K562 (cell line): Measurements from ENCODE around the gene ROBO2. TPM values are rescaled to one million over a fixed set of nuclear protein-coding genes. Genes with fewer than 3 reads are reported as not detected.

Experiments
- ATAC-seq: fragments of 200-7000 bp; cut with Tn5 transposase; 3 replicates; pipeline ENCODE4 v1.9.1; 2020; ENCODE audit warnings: moderate library complexity
- BruUV-seq: library from RNA; stranded (reverse); fragments of 400-500 nt; replicated peaks from 2 replicates; lab custom pipeline; 2021; lab: Mats Ljungman, UMichigan
- CTCF ChIA-PET: fragments of 300-600 bp; formaldehyde crosslinking; extraction: SDS; loops from one replicate; lab custom pipeline; 2021; ENCODE audit warnings: low intra/inter-chr PET ratio; lab: Yijun Ruan, JAX
- POLR2A ChIA-PET: fragments of 300-600, 350-650 bp; sonication (Branson Sonifier 250); formaldehyde crosslinking; extraction: SDS; loops from one replicate; lab custom pipeline; 2021; ENCODE audit warnings: antibody characterized with exemption, inconsistent platforms; lab: Yijun Ruan, JAX
- DNase-seq, 4 experiments: peaks; one replicate each; pipeline versions ENCODE4 v3.0.0 to v3.0.0-alpha.2; 2011 to 2018; ENCODE audit warnings: low spot score in 3 of 4, mixed read lengths in 3 of 4; ENCODE audit errors: extremely low read depth in 1 of 4
- FAIRE-seq: peaks from 2 replicates; lab custom pipeline; 2011; peaks lifted over from hg19 to GRCh38; lab: Jason Lieb, UNC
- H2AFZ ChIP-seq: 2 replicates; pipeline ENCODE4 v1.6.0; 2011; ENCODE audit warnings: low read depth, low read length, control low read depth, inconsistent platforms
- H3K27ac ChIP-seq: fragments of 200-600 bp; 3 replicates; pipeline ENCODE4 v1.8.0; 2011; ENCODE audit warnings: low read depth, mild to moderate bottlenecking, control low read depth, inconsistent platforms, low read length, moderate library complexity, mixed read lengths; ENCODE audit errors: extremely low read depth
- H3K27me3 ChIP-seq, 2 experiments: fragments of 300-600 bp in 1 of 2; 2 replicates in 1 of 2; 3 replicates in 1 of 2; pipeline versions ENCODE4 v1.6.0 to v1.8.0; 2011; ENCODE audit warnings: inconsistent platforms in 2 of 2, low read length in 2 of 2, mild to moderate bottlenecking in 1 of 2, mixed read lengths in 1 of 2, moderate library complexity in 1 of 2; ENCODE audit not compliant: control insufficient read depth in 2 of 2, insufficient read depth in 2 of 2
- H3K36me3 ChIP-seq: fragments of 300-600 bp; 3 replicates; pipeline ENCODE4 v1.8.0; 2011; ENCODE audit warnings: mild to moderate bottlenecking, low read length, inconsistent platforms; ENCODE audit not compliant: control insufficient read depth, insufficient read depth
- H3K4me1 ChIP-seq, 2 experiments: fragments of 200-600 bp in 1 of 2; replicated peaks in 1 of 2; 2 replicates in 1 of 2; 3 replicates in 1 of 2; pipeline versions ENCODE4 v1.5.1 to v1.8.0; 2011; ENCODE audit warnings: inconsistent platforms in 2 of 2, low read length in 2 of 2, mild to moderate bottlenecking in 1 of 2, mixed read lengths in 1 of 2, moderate library complexity in 1 of 2; ENCODE audit not compliant: control insufficient read depth in 2 of 2, insufficient read depth in 2 of 2
- H3K4me2 ChIP-seq: 2 replicates; pipeline ENCODE4 v1.6.1; 2011; ENCODE audit warnings: low read length, control low read depth, inconsistent platforms, mixed read lengths; ENCODE audit not compliant: insufficient read depth
- H3K4me3 ChIP-seq: fragments of 200-600 bp; sonication (generic), shearing (Covaris generic); 2 replicates; pipeline ENCODE4 v1.5.1; 2016; ENCODE audit warnings: control low read depth, inconsistent platforms
- H3K79me2 ChIP-seq: fragments of 200-600 bp; 3 replicates; pipeline ENCODE4 v1.8.0; 2011; ENCODE audit warnings: low read length, inconsistent platforms; ENCODE audit not compliant: control insufficient read depth, insufficient read depth
- H3K9ac ChIP-seq, 2 experiments: 2 replicates each; pipeline versions ENCODE4 v1.6.0 to v1.6.1; 2011; ENCODE audit warnings: low read depth in 2 of 2, low read length in 2 of 2, control low read depth in 1 of 2, inconsistent platforms in 1 of 2, mild to moderate bottlenecking in 1 of 2, mixed read lengths in 1 of 2; ENCODE audit not compliant: insufficient read depth in 1 of 2
- H3K9me1 ChIP-seq: one replicate; pipeline ENCODE4 v1.6.0; 2011; ENCODE audit warnings: inconsistent platforms, mild to moderate bottlenecking, low read length, moderate library complexity; ENCODE audit not compliant: control insufficient read depth, insufficient read depth
- H3K9me3 ChIP-seq: replicated peaks from 2 replicates; pipeline ENCODE4 v1.5.1; 2011; ENCODE audit warnings: low read depth, low read length, inconsistent platforms; ENCODE audit not compliant: control insufficient read depth, insufficient read depth
- H4K20me1 ChIP-seq: replicated peaks from 2 replicates; pipeline ENCODE4 v1.6.1; 2011; ENCODE audit warnings: low read length, inconsistent platforms, mixed read lengths; ENCODE audit not compliant: control insufficient read depth, insufficient read depth
- CEBPG ChIP-seq, 3 experiments: fragments of 200-800 bp in 1 of 3; sonication (Bioruptor generic) in 1 of 3; sonication (generic) in 1 of 3; formaldehyde crosslinking in 1 of 3; IDR thresholded peaks in 2 of 3; conservative IDR thresholded peaks in 1 of 3; 2 replicates each; pipeline versions ENCODE4 v1.6.1 to v1.8.0; 2016 to 2022; ENCODE audit warnings: missing compliant biosample characterization in 2 of 3, missing genetic modification characterization in 2 of 3, mild to moderate bottlenecking in 1 of 3, missing genetic modification reagents in 1 of 3
- MBD2 ChIP-seq: sonication (generic); IDR thresholded peaks from 2 replicates; pipeline ENCODE4 v1.6.1; 2016; ENCODE audit warnings: low read depth, borderline replicate concordance
- PML ChIP-seq: IDR thresholded peaks from 2 replicates; pipeline ENCODE4 v1.6.1; 2012; ENCODE audit warnings: low read length, inconsistent platforms
- SIRT6 ChIP-seq: IDR thresholded peaks from one replicate; pipeline ENCODE4 v1.6.1; 2012; ENCODE audit warnings: low read depth, mild to moderate bottlenecking, control low read depth, inconsistent platforms, low read length, moderate library complexity
- ZKSCAN8 ChIP-seq: fragments of 200-800 bp; sonication (Bioruptor generic); IDR thresholded peaks from 2 replicates; pipeline ENCODE4 v1.6.1; 2016; ENCODE audit warnings: missing genetic modification characterization, missing compliant biosample characterization
- ZNF140 ChIP-seq: fragments of 250-450 bp; sonication (Bioruptor Pico); IDR thresholded peaks from 2 replicates; pipeline ENCODE4 v1.8.0; 2021; ENCODE audit warnings: moderate library complexity, mild to moderate bottlenecking, inconsistent platforms
- ZNF212 ChIP-seq: fragments of 450-650 bp; formaldehyde crosslinking; IDR thresholded peaks from 2 replicates; pipeline ENCODE4 v1.4.0; 2020; ENCODE audit warnings: mild to moderate bottlenecking
- WGBS: fragments of 100-300 bp; shearing (Covaris generic); methylation state at CpG from one replicate; pipeline ENCODE4 v1.1.6; 2016; ENCODE audit warnings: low coverage, mixed read lengths; ENCODE audit not compliant: insufficient coverage; ENCODE audit errors: missing lambda C conversion rate; 5-methylcytosine and 5-hydroxymethylcytosine counted together
- in situ Hi-C: fragments of 300-500 bp; cut with MboI; formaldehyde crosslinking; loops from 4 replicates; pipeline ENCODE4 v1.15.0; 2018; ENCODE audit warnings: inconsistent platforms, mixed read lengths
- intact Hi-C: fragments of 100-400 bp; cut with micrococcal nuclease; formaldehyde crosslinking; loops from 2 replicates; pipeline ENCODE4 v1.14.2; 2022
- polyA plus RNA-seq, 8 experiments: library from polyadenylated mRNA; depleted of rRNA in 4 of 8; stranded (reverse) in 5 of 8; unstranded in 3 of 8; fragments of >200 nt; fragmentation: Nextera tagmentation in 2 of 8; fragmentation: Illumina TruSeq in 1 of 8; extraction: Ambion mirVana in 2 of 8; extraction: Trizol in 1 of 8; gene quantifications; 2 replicates each; pipeline versions ENCODE4 v1.2.1 to v1.2.3, GENCODE V29; 2011 to 2014; ENCODE audit warnings: inconsistent platforms in 1 of 8, missing spikeins in 1 of 8
- total RNA-seq, 7 experiments: library from RNA; depleted of rRNA in 6 of 7; stranded (reverse); fragments of >200 nt in 6 of 7; fragmentation: Illumina TruSeq in 2 of 7; extraction: Trizol in 2 of 7; gene quantifications; 2 replicates each; pipeline versions ENCODE4 v1.2.1 to v1.2.3, GENCODE V29; 2011 to 2021; ENCODE audit warnings: low replicate concordance in 1 of 7
- TF ChIP-seq, protein P1 (sequence below): fragments of 250-450 bp; sonication (Bioruptor Pico); IDR thresholded peaks from 2 replicates; pipeline ENCODE4 v1.5.0; 2021; ENCODE audit warnings: mild to moderate bottlenecking, borderline replicate concordance

The ROBO2 gene
- total and polyA plus RNA-seq, 9 of the 15 experiments (the other 6 are each of a cell fraction or from before 2014, with no cell fraction given): 0.84 to 3.0 (median 1.7) TPM

DNA sequence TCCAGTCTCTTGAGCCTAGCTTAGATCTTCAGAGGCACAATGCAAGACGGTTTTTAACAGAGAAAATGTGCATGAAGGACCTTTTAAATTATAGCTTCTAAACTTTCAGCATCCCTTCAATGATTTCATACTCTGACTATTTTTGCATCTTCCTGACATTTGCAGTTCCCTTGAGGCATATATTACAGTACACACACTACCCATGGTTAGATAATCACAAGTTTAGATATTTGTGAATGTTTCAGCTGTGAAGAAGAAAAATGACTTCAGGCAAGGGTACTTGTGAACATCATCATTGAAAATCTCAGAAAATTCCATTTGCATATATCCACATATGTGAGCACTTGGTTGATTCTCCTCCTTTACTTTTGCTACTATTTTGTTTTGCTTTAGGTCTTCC, 341.5 kb downstream of the ROBO2 start:
- no peaks in the 10 kb centered on the region for H3K36me3 ChIP-seq
- no peaks in the 10 kb centered on the region for H4K20me1 ChIP-seq
- H3K9me1 ChIP-seq: no peaks in the 10 kb centered on the region
- H3K27me3 ChIP-seq: no peaks in the 10 kb centered on the region
- in situ Hi-C loops: no loop called here
- H3K4me1 ChIP-seq: no peaks in the 10 kb centered on the region
- 13% methylated on average over 1 of the region's 1 CpG for WGBS
- H3K79me2 ChIP-seq: no peaks in the 10 kb centered on the region
- H3K27ac ChIP-seq: no peak overlapping the region
- ChIA-PET POLR2A (no interaction called here), CTCF (no interaction called here)
- H3K4me3 ChIP-seq: no peak overlapping the region
- ATAC-seq (no peak), DNase-seq (no peak), FAIRE-seq (no peak)
- intact Hi-C loops: no loop called here
- BruUV-seq: no TSS peak
- H3K4me2 ChIP-seq: no peak overlapping the region
- H3K9me3 ChIP-seq: no peaks in the 10 kb centered on the region
- TF ChIP-seq ZKSCAN8 (CRISPR knock-in tag) (no peak), SIRT6 (no peak), MBD2 (no peak), ZNF140 (CRISPR knock-in tag) (no peak), CEBPG (CRISPR knock-in tag; IDR thresholded peaks at IDR 0.05) (no peak), CEBPG (tag; conservative IDR thresholded peaks at IDR 0.05 in 1 of 2, IDR thresholded peaks at IDR 0.05 in 1 of 2) (no peak), ZNF212 (CRISPR knock-in tag) (no peak), PML (no peak)
- TF ChIP-seq, protein P1, sequence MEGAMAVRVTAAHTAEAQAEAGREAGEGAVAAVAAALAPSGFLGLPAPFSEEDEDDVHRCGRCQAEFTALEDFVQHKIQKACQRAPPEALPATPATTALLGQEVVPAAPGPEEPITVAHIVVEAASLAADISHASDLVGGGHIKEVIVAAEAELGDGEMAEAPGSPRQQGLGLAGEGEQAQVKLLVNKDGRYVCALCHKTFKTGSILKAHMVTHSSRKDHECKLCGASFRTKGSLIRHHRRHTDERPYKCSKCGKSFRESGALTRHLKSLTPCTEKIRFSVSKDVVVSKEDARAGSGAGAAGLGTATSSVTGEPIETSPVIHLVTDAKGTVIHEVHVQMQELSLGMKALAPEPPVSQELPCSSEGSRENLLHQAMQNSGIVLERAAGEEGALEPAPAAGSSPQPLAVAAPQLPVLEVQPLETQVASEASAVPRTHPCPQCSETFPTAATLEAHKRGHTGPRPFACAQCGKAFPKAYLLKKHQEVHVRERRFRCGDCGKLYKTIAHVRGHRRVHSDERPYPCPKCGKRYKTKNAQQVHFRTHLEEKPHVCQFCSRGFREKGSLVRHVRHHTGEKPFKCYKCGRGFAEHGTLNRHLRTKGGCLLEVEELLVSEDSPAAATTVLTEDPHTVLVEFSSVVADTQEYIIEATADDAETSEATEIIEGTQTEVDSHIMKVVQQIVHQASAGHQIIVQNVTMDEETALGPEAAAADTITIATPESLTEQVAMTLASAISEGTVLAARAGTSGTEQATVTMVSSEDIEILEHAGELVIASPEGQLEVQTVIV (CRISPR knock-in tag): no peak
- H3K9ac ChIP-seq: no peak overlapping the region
- H2AFZ ChIP-seq: no peak overlapping the region
